COLO668 (cell line): ENCODE results near the gene FOXO3.

ENCODE experiments used
- DNase-seq: peaks from one replicate; lab custom pipeline; 2025; ENCODE audit not compliant: unreplicated experiment; lab: John Stamatoyannopoulos, UW

FOXO3 gene

DNA sequence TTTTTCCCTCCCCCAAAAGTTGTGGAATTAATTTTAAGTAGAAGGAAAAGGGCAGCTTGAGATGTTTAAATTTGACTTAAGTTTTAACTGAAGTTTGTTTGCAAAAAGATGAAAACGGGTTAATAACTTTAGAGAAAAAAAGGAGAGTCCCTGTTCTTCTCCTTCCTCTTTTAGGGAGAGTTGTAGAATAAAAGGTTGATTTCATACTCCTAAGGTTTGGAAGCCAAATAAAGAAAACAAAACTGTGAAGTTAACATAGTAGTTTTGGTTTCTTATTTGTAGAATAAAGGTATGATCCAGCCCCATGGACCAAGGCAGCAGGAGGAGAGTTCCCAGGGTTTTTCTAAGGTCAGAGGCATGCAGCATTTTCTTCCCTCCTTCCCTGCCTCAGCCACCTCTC, 33.4 kb downstream of the FOXO3 start:
- no peak for DNase-seq

DNA sequence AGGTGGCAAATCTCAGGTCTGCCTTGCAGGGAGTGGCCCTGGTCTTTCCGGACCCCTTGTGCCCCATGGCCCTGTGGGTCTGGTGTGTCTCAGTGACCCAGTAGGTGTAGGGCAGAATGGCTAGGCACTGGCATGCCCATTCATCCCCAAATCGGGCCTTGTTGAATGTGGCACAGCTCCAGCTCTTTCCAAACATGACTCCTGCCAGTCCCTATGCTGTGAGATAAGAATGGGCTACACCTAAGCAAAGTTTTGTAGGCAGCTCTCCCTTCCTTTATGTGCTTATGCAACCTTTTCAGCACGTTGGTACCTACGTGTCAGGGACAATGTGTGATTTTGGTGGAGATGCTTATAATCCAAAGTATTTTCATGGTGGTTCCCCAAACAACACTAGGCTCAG, 33.9 kb downstream of the FOXO3 start:
- DNase-seq = no peak

GRCh38 chr6:108596956-108597355, 36.2 kb downstream of the FOXO3 start:
- DNase-seq = no peak

GRCh38 chr6:108597572-108598304, 37.0 kb downstream of the FOXO3 start:
- no peak for DNase-seq

DNA sequence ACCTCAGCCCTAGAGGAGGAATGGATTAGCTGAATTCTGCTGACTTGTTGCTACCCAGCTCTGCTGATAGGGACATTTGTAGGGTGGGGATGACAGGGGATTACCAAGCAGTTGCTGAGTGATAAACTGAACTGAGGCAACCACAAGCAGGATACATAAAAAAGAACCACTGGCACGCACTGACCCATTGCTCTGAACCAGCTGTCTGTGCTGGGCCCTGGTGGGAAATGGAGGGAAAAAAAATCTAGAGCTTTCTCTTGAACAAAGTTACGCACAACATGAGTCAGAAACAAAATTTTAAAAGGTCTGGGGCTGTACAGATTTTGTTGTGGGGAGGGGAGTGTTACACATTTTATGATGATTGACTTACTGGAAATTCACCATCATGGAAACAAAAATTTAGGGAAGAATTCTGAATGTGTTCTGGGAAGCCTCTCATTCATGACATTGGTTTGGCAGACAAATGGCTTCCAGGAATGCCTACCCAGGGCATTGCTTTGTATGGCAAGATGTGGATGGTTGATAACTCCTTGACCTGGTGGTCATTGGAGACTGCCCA, 37.7 kb downstream of the FOXO3 start:
- no peak for DNase-seq

DNA sequence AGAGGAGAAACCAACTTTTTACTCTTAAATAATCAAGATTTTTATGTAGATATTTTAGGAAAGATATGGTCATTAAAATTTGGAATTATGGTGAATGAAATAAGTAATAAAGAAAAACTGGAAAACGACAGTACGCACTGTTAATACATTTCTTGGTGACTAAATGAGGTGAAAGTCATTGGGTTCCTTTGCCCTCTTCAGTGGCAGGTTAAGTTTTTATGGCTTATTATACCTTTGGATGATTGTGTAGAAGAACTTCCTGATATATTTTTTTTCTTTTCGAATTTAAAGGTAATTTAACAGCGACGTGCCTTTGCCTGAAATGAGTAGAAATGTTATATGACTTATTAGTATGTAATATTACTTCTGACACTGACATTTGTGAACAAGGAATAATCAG, 43.4 kb downstream of the FOXO3 start:
- DNase-seq = no peak

DNA sequence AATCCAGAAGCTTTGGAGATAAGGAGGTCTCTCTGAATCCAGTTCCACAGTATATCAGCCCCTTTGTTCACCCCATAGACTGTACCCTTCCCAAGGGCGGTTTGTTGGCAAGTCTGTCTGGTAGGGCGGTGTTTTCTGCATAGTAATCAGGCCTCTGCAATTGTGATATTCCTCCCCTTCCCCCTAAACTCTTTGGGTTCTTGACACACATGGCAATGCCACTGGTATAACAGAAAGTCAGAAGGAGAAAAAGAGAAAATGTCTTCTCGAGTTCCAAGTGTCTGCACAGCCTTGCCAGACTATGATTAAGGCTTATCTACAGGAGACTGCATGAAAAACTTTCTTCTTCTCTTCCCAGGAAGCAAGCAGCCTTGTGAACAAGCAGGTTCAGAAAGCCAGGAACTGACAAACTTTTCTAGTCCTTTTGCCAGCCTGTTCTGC, 45.6 kb downstream of the FOXO3 start:
- no peak for DNase-seq

GRCh38 chr6:108608453-108609275, 47.9 kb downstream of the FOXO3 start:
- no peak for DNase-seq

GRCh38 chr6:108609276-108609769, 48.6 kb downstream of the FOXO3 start:
- no peak for DNase-seq

DNA sequence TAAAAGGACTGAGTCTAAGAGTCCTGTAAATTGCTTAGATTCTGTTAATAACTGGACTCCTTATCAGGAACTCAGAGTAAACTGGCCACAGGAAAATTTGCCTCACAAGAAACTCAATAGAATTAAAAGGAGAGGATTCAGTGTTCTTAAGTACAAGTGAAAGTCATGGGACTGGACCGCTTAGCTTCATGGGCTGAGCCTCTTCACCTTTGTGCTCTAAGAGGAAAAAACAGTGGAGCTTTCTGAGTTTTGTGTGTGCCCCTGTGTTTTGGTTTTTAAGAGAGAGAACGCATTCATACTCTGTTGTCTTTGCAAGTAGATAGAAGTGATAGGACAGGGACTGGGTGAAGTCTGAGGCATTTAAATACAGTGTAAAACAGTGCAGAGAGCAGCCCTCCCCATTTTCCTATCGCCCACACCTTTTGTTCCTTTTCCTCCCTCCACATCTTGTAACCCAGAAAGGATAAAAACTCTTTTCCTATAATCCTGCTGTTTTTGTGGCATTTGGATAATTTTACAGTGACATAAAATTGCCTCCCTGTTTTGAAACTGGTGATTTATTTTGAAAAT, 49.6 kb downstream of the FOXO3 start:
- DNase-seq = no peak

DNA sequence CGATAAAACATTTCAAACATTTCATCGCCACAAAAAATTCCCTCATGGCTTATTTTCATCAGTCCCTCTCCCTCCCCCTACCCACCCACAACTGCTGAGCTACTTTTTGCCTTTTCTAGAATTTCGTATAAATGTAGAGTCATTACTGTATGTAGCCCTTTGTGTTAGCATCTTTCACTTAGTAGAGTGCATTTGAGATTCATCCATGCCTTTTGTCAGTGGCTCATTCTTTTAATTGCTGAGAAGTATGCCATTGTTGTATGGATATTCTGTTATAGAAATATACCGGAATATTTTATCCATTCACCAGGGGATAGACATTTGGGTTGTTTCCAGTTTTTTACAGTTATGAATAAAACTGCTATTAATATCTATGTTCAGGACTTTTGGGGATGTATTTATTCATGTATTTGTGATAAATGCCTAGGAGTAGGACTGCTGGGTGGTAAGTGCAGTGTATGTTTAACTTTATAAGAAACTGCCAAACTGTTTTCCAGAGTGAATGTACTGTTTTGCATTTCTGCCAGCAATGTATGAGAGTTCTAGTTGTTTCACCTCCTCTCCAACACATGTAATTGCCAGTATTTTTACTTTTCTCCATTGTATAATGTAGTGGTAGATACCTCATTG, 50.4 kb downstream of the FOXO3 start:
- DNase-seq = no peak

GRCh38 chr6:108612852-108613251, 52.1 kb downstream of the FOXO3 start:
- no peak for DNase-seq

DNA sequence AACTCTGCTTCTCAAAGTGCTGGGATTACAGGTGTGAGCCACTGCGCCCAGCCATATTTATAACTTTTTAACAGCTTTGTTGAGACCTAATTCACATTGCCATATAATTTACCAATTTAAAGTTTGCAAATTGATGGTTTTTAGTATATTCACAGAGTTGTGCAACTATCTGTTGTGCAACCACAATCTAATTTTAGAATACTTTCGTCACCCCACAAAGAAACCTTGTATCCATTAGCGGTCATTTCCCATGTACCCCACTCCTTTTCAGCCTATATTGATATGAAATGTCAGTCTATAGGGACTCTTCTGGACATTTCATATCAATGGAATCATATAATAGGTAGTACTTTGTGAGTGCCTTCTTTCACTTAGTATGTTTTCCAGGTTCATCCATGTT, 55.8 kb downstream of the FOXO3 start:
- DNase-seq = no peak

DNA sequence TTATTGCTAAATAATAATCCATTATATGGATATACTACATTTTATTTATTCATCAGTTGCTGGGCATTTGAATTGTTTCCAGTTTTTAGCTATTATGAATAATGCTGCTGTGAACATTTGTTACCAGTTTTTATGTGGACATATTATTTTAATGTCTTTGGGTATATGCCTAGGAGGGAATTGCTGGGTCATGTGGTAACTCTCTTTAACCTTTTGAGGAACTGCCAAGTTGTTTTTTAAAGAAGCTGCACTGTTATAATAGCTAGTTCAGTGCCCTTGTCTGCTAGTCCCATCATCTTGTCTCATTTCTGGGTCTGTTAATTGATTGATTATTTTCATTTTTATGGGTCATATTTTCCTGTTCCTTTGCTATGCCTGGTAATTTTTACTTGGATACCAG, 56.3 kb downstream of the FOXO3 start:
- DNase-seq = no peak

DNA sequence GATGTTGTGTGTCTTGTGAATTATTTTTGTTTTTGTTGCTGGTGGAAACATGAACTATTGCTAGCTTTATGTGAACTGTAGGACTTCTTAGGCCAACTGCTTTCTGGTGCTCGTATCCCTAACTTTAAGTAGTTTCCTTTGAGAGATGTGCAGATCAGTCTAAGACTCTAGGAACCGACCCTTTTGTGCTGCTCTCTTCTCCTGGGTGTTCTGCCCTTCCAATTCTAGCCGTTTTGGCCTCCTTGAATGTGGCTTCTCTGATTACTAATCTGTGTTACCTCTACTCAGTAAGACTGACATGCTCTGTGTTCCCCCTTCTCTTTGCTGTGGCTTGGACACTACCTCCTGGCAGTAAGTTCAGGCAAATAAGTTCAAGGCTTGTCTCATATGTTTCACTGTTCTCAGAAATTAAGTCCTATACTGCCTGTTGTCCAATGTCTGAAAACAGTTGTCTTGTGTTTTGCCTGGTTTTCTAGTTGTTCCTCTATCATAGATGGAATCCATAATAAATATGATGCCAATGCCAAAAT, 58.0 kb downstream of the FOXO3 start:
- no peak for DNase-seq

- DNase-seq = no peak
Observed at GRCh38 chr6:108619431-108620197, 58.9 kb downstream of the FOXO3 start.

DNA sequence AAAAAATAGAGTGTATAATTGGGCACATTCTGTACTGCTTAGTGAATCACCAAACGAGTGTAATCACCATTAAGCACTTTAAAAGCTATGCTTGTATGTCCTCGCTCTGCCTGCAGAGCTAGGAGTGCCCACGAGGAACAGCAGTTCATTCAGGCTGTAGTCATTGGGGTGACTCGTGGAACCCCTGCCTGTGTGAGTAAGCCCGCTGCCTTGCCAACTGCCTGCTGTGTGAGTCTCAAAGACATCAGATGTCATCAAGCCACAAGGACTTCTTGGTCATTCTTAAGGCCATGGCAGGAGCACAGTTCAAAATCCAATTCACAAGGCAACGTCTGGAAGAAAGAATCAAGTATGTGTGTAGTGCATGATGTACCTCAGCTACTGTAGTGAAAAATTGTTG, 60.4 kb downstream of the FOXO3 start:
- DNase-seq = no peak

GRCh38 chr6:108622641-108623298, 62.1 kb downstream of the FOXO3 start:
- DNase-seq = no peak

GRCh38 chr6:108623995-108624394, 63.3 kb downstream of the FOXO3 start:
- no peak for DNase-seq

- DNase-seq = no peak
Observed at GRCh38 chr6:108625581-108625980, 64.9 kb downstream of the FOXO3 start.
